Transverse colon (tissue), 4 donors: ENCODE results near the gene CLDN19.

Source experiments
- CTCF ChIP-seq, 5 experiments: fragments of 200-600 bp in 3 of 5; fragments of 450-650 bp in 2 of 5; sonication (generic) in 3 of 5; IDR thresholded peaks; 1 replicate in 2 of 5; 2 replicates in 3 of 5; pipeline ENCODE4 v1.5.1; 2016 to 2017; ENCODE audit warnings: antibody characterized with exemption in 5 of 5, inconsistent platforms in 3 of 5, mild to moderate bottlenecking in 2 of 5, moderate library complexity in 1 of 5
- EP300 ChIP-seq: sonication (generic); formaldehyde crosslinking; IDR thresholded peaks from one replicate; pipeline ENCODE4 v1.6.1; 2017; ENCODE audit warnings: antibody characterized with exemption, low read depth
- POLR2A ChIP-seq: fragments of 450-650 bp; IDR thresholded peaks from one replicate; pipeline ENCODE4 v1.6.1; 2016; ENCODE audit warnings: antibody characterized with exemption, mild to moderate bottlenecking, moderate library complexity
- POLR2AphosphoS5 ChIP-seq, 3 donors: sonication (generic); formaldehyde crosslinking; IDR thresholded peaks; one replicate each; pipeline ENCODE4 v1.6.1; 2016; ENCODE audit warnings: antibody characterized with exemption in 3 of 3

- TF ChIP-seq CTCF (IDR thresholded peaks at IDR 0.05), result no peak
- peak; percentile 34 for TF ChIP-seq POLR2A
- no peak for TF ChIP-seq EP300
- peak in 2 of 3 donors; percentile 56 to 72 for TF ChIP-seq POLR2AphosphoS5 (IDR thresholded peaks at IDR 0.05)
Observed at GRCh38 chr1:42692461-42692860, 47.6 kb downstream of the CLDN19 start.
